NOMO-1 treated with dmso at 0.1 percent for 144 hours (cell line): ENCODE results near the gene NANP.

Experiments used
- DNase-seq: peaks from one replicate; lab custom pipeline; 2025; ENCODE audit not compliant: unreplicated experiment; lab: John Stamatoyannopoulos, UW

NANP gene

DNA sequence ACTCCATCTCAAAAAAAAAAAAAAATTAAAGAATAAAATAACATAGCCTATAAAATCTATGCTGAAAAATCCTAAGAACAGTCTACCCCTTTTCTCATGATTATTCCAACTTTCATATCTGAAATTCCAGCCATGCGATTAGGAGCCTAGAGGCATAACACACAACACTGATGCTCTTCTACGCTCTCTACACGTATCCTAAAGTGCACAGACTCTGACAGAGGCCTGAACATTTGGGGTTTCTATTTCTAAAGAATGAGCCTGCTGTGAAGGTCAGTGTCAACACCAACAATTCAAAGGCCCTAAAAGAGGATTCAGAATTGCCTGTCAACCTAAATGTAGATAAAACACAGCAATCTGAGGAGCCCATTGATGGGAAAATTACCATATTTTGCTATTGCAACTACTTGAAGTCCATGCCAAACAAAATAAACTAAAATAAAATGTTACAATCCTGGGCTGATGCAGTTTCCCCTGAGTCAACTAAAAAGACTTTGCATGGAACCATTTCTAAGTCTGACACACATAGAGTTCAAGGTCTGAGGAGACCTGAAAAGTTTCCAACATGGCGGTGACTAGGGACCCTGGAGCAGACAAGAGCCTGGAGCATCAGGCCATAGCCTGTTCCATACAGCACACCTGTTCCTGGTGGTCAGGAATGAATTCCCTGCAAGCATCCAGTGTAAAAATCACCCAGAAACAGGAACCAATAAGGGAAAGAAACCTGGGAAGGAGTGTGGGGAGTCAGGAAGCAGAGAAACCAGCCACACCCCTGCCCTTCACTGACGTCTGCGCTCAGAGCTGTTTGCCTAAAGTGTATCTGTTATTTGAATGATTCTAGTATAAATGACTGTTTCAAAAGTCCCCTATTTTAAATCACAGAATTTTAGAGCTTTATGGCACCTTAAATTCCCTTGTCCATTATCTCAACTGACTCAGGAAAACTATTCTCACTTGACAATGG is 50.2 kb downstream of the NANP start:
- no peak for DNase-seq

DNA sequence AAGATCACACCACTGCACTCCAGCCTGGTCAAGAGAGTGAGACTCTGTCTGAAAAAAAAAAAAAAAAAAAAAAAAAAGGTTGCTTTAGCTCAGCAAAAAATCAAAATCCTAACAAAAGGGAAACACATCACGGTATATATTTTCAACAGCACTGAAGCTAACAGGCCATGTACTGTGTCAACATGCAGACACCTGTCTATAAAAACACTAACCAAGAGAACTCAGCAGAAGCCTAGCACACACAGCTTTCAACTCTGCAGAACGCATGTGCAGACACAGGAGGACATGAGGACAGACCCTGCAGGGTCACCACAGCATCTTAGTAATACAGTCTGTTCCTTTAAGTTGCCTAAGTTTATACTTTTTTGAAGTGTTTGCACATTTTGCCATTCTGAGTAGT is 52.0 kb downstream of the NANP start:
- no peak for DNase-seq

DNA sequence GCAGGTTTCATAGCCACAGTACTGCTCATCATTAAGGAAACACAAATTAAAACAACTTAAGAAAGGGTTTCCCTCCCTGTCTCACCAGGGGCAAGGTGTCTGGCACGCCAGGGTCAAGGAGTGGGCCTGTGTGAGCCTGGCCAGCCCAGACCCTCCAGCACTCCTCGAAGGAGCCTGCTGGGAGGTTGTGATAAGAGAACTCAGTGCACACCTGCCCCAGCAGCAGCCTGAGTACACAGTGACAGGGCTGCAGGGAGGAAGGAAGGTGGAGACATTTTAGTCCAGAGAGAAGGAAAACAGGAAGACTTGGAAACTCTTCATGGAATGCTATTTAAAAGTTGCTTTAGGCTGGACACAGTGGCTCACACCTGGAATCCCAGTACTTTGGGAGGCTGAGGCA is 52.6 kb downstream of the NANP start:
- DNase-seq = no peak

DNA sequence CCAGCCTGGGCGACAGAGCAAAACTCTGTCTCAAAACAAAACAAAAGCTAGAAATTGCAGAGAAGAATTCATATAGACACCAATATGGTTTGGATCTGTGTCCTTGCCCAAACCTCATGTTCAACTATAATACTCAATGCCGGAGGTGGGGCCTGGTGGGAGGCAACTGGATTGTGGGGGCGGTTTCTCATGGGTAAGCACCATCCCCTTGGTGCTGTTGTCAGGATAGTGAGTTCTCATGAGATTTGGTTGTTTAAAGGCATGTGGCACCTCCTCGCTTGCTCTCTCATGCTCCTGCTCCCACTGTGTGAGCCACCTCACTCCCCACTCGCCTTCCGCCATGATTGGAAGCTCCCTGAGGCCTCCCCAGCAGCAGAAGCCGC is 53.7 kb downstream of the NANP start:
- DNase-seq = no peak

DNA sequence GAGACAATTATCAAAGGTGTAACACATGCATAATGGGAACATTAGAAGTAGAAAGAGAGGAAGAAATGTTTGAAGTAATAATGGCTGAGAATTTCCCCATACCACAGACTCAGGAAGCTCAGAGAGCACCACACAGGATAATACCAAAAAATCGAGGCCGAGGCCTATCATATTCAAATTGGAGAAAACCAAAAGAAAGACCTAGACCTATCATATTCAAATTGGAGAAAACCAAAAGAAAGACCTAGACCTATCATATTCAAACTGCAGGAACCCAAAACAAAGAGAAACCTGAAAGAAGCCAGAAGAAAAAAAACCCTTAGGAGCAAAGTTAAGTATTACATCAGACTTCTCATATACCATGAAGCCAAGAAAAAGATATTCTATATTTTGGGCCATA is 56.5 kb downstream of the NANP start:
- DNase-seq = no peak

GRCh38 chr20:25566821-25567220 is 57.0 kb downstream of the NANP start:
- DNase-seq = no peak

- DNase-seq = no peak
Observed at GRCh38 chr20:25565578-25566157, 58.1 kb downstream of the NANP start.

DNA sequence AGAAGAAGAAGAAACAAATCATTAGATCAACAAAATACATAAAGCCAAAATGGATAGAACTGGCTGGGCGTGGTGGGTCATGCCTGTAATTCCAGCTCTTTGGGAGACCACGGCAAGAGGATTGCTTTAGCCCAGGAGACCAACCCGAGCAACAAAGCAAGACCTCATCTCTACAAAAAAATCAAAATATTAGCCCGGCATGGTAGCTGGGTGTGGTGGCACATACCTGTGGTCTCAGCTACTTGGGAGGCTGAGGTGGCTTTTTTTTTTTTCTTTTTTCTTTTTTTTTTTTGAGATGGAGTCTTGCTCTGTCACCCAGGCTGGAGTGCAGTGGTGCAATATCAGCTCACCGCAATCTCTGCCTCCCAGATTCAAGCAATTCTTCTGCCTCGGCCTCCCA is 59.9 kb downstream of the NANP start:
- no peak for DNase-seq

DNA sequence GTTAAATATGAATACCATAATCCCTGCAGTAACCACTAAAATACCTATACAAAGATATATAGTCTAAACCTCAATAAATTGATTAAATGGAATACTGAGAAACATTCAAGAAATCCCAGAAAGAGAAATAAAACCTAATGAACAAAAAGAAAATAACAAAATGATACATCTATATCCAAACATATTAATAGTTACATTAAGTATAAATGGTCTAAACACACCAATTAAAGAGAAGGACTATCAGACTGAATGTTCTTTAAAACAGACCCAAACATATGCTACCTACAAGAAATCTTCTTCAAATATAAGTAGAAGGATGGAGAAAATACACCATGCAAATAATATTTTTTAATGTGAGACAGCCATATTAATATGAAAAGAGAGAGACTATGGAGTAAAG is 60.5 kb downstream of the NANP start:
- no peak for DNase-seq
